BJ (cell line): ENCODE results near the gene CACNA2D2. TPM values are rescaled to one million over a fixed set of nuclear protein-coding genes. Genes with fewer than 3 reads are reported as not detected.

Experiments
- CTCF ChIA-PET: fragments of 350-600 bp; formaldehyde crosslinking; extraction: SDS; loops from one replicate; lab custom pipeline; 2021; ENCODE audit warnings: antibody characterized with exemption, inconsistent platforms; lab: Yijun Ruan, JAX
- POLR2A ChIA-PET: fragments of 300-600 bp; sonication (Branson Sonifier 250); formaldehyde crosslinking; extraction: SDS; loops from one replicate; lab custom pipeline; 2021; ENCODE audit warnings: antibody characterized with exemption; lab: Charles Lee
- DNase-seq: peaks from one replicate; pipeline ENCODE4 v3.0.0-alpha.2; 2011; ENCODE audit warnings: low read depth
- H3K27me3 ChIP-seq: 2 replicates; pipeline ENCODE4 v1.6.0; 2011; ENCODE audit warnings: low read length; ENCODE audit not compliant: control insufficient read depth, insufficient read depth
- H3K36me3 ChIP-seq: 2 replicates; pipeline ENCODE4 v1.5.1; 2011; ENCODE audit warnings: low read length; ENCODE audit not compliant: control insufficient read depth, insufficient read depth
- H3K4me3 ChIP-seq: 2 replicates; pipeline ENCODE4 v1.5.1; 2011; ENCODE audit warnings: low read depth, mild to moderate bottlenecking, control low read depth, low read length
- polyA plus RNA-seq: library from polyadenylated mRNA; depleted of rRNA; stranded (reverse); fragments of >200 nt; gene quantifications from 2 replicates; pipeline ENCODE4 v1.2.3, GENCODE V29; 2011
- TF ChIP-seq, protein P1 (sequence below): IDR thresholded peaks from 2 replicates; pipeline ENCODE4 v1.5.1; 2011; ENCODE audit warnings: low read depth, mild to moderate bottlenecking, control low read depth, inconsistent platforms, low read length, moderate library complexity; ENCODE audit not compliant: insufficient read depth

The CACNA2D2 gene
- polyA plus RNA-seq, 1 experiment = 0.11 TPM

DNA sequence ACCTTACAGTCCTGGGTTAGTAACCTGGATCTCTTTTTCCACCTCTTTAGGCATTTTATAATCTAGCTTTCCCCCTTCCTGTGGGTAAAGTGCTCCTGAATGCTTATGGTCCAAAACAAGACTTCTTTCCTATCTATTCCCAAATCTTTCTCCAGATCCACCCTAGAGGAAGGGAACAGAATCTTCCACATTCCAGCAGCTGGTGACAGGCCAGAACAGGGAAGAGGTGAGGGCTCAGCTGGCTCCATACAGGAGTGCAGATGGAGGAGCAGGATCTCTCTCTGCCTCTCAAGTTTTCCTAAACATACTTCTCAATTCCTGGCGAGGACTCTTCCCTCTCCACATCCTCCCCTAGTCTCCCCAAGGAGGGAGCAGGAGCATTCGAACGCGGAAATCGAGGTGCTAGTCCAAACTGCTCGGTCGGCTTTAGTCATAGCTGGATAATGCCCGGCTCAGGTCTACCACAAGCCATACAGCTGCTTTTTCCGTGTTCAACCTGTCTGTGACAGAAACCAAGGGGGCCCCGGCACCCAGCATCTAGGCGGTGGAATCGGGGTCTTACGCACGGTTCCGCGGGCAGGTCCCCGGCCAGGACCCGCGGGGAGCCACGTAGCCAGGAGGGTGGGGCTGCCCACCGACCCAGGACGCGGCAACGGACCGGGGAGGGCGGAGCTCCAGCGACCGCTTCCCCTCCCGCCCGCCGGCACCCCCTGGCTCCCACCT, 166.8 kb downstream of the CACNA2D2 start:
- H3K36me3 ChIP-seq = peaks cover 8% of the 10 kb centered on the region
- ChIA-PET POLR2A (interaction anchor here (0.5 to 1.2 kb wide), 6 partner anchors 9 to 263 kb away, joined by 3 to 11 read pairs (median 5); partner anchors contain the start of genes CYB561D2, GNAI2, HYAL3 and NAA80), CTCF (interaction anchor here (1.0 to 7.2 kb wide), 16 partner anchors 9 to 232 kb away, joined by 3 to 32 read pairs (median 4); partner anchors contain the start of genes CYB561D2, HEMK1, HYAL2 and HYAL3)
- H3K4me3 ChIP-seq = peak overlapping the region; percentile 89
- no peak for DNase-seq
- no peaks in the 10 kb centered on the region for H3K27me3 ChIP-seq
- TF ChIP-seq, protein P1, sequence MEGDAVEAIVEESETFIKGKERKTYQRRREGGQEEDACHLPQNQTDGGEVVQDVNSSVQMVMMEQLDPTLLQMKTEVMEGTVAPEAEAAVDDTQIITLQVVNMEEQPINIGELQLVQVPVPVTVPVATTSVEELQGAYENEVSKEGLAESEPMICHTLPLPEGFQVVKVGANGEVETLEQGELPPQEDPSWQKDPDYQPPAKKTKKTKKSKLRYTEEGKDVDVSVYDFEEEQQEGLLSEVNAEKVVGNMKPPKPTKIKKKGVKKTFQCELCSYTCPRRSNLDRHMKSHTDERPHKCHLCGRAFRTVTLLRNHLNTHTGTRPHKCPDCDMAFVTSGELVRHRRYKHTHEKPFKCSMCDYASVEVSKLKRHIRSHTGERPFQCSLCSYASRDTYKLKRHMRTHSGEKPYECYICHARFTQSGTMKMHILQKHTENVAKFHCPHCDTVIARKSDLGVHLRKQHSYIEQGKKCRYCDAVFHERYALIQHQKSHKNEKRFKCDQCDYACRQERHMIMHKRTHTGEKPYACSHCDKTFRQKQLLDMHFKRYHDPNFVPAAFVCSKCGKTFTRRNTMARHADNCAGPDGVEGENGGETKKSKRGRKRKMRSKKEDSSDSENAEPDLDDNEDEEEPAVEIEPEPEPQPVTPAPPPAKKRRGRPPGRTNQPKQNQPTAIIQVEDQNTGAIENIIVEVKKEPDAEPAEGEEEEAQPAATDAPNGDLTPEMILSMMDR = no peak

- POLR2A ChIA-PET = no interaction called here
- H3K36me3 ChIP-seq = peaks cover 23% of the 10 kb centered on the region
- no peak overlapping the region for H3K4me3 ChIP-seq
- CTCF ChIA-PET = interaction anchor here (1.5 to 7.2 kb wide), 3 partner anchors 10 to 88 kb away, joined by 5 to 32 read pairs (median 6); no protein-coding TSS in a partner anchor
- TF ChIP-seq, protein P1 = no peak
- H3K27me3 ChIP-seq = no peaks in the 10 kb centered on the region
- no peak for DNase-seq
Observed at GRCh38 chr3:50334339-50335075, 168.9 kb downstream of the CACNA2D2 start.

- POLR2A ChIA-PET = interaction anchor here (0.7 kb wide), 1 partner anchor 19 kb away, joined by 5 read pairs; no protein-coding TSS in a partner anchor
Observed at GRCh38 chr3:50333744-50334328, 169.6 kb downstream of the CACNA2D2 start.

GRCh38 chr3:50331364-50331907, 172.0 kb downstream of the CACNA2D2 start:
- ChIA-PET CTCF (interaction anchor here (0.5 kb wide), 1 partner anchor 650 kb away, joined by 3 read pairs; no protein-coding TSS in a partner anchor), POLR2A (no interaction called here)
- no peak overlapping the region for H3K4me3 ChIP-seq
- H3K27me3 ChIP-seq = no peaks in the 10 kb centered on the region
- H3K36me3 ChIP-seq = peaks cover 25% of the 10 kb centered on the region
- TF ChIP-seq, protein P1 = no peak
- DNase-seq = no peak

More at GRCh38 chr3:50333744-50334328, 169.6 kb downstream of the CACNA2D2 start:
- Histone ChIP-seq H3K4me3 (no peak overlapping the region), H3K27me3 (no peaks in the 10 kb centered on the region), H3K36me3 (peaks cover 25% of the 10 kb centered on the region)
- CTCF ChIA-PET = interaction anchor here (0.6 to 7.2 kb wide), 3 partner anchors 9 to 228 kb away, joined by 3 to 32 read pairs (median 3); no protein-coding TSS in a partner anchor
- TF ChIP-seq, protein P1 = no peak
- no peak for DNase-seq
